Stromal cell of bone marrow (primary cell): Measurements from ENCODE around the gene HNRNPH1.

Source experiments
- DNase-seq: peaks from one replicate; pipeline ENCODE4 v3.0.0-alpha.2; 2012; ENCODE audit warnings: low read depth

The HNRNPH1 gene

GRCh38 chr5:179605026-179605833 is 18.2 kb downstream of the HNRNPH1 start:
- no peak for DNase-seq

- DNase-seq = no peak
Observed at GRCh38 chr5:179603308-179603707, 20.2 kb downstream of the HNRNPH1 start.

GRCh38 chr5:179601871-179602625 is 21.4 kb downstream of the HNRNPH1 start:
- no peak for DNase-seq

- no peak for DNase-seq
Observed at GRCh38 chr5:179599973-179600372, 23.5 kb downstream of the HNRNPH1 start.

GRCh38 chr5:179599566-179599965 is 23.9 kb downstream of the HNRNPH1 start:
- DNase-seq = no peak

- DNase-seq = no peak
Observed at GRCh38 chr5:179599100-179599499, 24.4 kb downstream of the HNRNPH1 start.

- no peak for DNase-seq
Observed at GRCh38 chr5:179596421-179596820, 27.1 kb downstream of the HNRNPH1 start.

GRCh38 chr5:179595916-179596315 is 27.6 kb downstream of the HNRNPH1 start:
- no peak for DNase-seq

GRCh38 chr5:179588166-179588565 is 35.3 kb downstream of the HNRNPH1 start:
- DNase-seq = no peak

GRCh38 chr5:179585941-179586401 is 37.5 kb downstream of the HNRNPH1 start:
- no peak for DNase-seq

GRCh38 chr5:179577286-179577960 is 46.0 kb downstream of the HNRNPH1 start:
- no peak for DNase-seq

GRCh38 chr5:179572386-179572785 is 51.1 kb downstream of the HNRNPH1 start:
- DNase-seq = no peak

- DNase-seq = no peak
Observed at GRCh38 chr5:179568721-179569120, 54.8 kb downstream of the HNRNPH1 start.

GRCh38 chr5:179564526-179564925 is 58.9 kb downstream of the HNRNPH1 start:
- DNase-seq = no peak
